Right ventricle myocardium inferior (tissue), 1 donor: ENCODE results near the gene FMNL2. TPM values are rescaled to one million over a fixed set of nuclear protein-coding genes. Genes with fewer than 3 reads are reported as not detected.
"Not testable (repeated sequence)": the region's sequence is repeated elsewhere in the genome, so short reads cannot be mapped to it uniquely, and the experiment has no call there.

Experiments used
- ATAC-seq: fragments of 200-7000 bp; cut with Tn5 transposase; one replicate; pipeline ENCODE4 v1.9.1; 2020; ENCODE audit warnings: mild to moderate bottlenecking, moderate library complexity
- DNase-seq: peaks from one replicate; pipeline ENCODE4 v3.0.0; 2021; ENCODE audit errors: missing footprints
- intact Hi-C: fragments of 100-400 bp; cut with DNase I; formaldehyde crosslinking; loops from one replicate; pipeline ENCODE4 v1.11.0; 2022
- total RNA-seq: library from RNA; stranded (reverse); fragmentation: NEBNext Ultra II Directional; extraction: Animal tissue kit (Norgen Biotek cat#: 25700); gene quantifications from one replicate; pipeline ENCODE4 v1.2.1, GENCODE V29; 2021
- donor health status: DM: no; HTN: yes; CAD: no; lungs with severe emphysema.

The FMNL2 gene
- total RNA-seq, 1 donor from 2014 or later: 7.2 TPM

DNA sequence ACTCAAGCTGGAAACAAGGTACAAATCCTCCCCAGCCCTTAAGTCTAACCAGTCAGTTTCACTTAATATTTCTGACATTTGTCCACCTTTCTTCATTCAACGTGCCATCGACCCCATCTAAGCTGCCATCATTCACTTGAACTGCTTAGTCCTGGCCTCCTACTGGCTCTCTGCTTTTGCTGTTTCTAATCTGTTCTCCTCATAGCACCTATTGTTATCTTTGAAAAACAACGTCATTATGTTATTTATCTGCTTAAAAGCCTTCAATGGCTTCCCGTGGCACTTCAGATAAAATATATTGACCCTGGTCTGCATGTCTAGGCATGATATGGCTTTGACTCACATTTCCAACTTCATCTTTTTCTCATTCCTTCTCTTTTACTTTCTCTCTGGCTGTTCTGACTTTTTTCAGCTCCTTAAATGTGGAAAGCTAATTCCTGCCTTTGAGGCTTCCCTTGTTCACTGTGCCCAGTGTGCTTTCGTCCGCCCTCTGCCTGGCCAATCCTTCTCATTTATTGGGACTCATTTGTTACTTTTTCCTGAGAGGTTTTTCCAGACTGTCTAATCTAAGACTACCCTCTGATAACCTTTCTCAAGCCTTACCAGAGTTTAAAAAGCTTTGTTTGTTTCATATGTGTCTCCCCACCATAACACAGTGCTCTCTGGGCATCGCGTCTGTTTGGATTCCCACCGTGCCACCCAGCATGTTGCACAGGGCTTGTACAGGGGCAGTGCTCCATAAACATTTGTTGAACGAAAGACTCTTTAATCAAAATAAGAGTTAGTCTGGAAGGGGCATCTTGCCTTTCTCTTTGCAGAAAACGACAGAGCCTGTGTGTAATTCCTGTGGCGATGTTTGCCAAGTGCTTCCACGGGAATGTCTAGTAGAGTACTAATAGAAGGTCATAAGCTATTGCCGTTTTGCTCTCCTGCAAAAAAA lies 183.9 kb downstream of the FMNL2 start:
- DNase-seq: no peak
- intact Hi-C loops: no loop called here
- no peak for ATAC-seq

DNA sequence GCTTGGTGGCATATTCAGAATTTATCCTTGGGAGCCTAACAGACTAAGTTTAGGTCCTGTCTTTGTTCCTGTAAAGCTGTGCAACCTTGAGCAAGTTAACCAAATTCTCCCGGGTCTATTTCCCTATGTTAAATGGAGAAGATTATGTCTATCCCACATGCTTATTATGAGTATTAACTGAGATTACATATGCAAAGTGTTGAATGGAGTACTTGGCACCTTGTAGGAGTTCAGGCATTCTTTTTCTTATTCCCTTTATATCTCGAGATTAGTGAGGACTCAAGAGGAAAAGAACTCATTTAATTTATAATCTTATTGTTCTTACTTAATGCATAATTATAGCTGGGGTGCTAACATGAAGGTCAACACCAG lies 184.6 kb downstream of the FMNL2 start:
- no peak for ATAC-seq
- intact Hi-C loops: no loop called here
- no peak for DNase-seq

DNA sequence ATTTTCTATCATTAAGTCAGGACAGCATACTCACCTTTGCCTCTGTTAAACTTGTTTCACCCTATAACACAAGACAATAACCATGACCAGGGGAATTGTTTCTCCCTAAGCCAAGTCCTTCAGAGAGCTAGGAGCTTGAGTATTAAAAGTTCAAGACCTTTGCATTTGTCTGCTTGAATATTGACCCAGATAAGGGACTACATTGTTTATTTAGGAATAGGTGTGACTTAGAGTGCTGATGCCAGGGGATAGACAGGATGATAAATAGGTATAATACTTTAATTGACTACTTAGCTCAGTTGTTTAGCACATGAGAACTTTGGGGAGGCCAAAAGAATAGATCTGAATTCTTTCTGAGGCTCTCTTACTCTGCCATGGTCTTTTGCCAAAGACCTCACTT lies 185.8 kb downstream of the FMNL2 start:
- DNase-seq (no peak), ATAC-seq (no peak)
- intact Hi-C loops: no loop called here

DNA sequence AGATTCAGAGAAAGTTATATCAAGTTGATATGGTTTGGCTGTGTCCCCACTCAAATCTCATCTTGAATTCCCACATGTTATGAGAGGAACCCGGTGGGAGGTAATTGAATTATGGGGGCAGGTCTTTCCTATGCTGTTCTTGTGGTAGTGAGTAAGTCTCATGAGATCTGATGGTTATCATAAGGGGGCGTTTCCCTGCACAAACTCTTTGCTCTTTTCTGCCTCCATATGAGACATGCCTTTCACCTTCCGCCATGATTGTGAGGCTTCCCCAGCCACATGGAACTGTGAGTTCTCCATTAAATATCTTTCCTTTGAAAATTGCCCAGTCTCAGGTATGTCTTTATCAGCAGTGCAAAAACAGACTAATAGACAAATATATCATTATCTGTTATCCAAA lies 187.5 kb downstream of the FMNL2 start:
- ATAC-seq, intact Hi-C loops, DNase-seq: not testable (repeated sequence)

DNA sequence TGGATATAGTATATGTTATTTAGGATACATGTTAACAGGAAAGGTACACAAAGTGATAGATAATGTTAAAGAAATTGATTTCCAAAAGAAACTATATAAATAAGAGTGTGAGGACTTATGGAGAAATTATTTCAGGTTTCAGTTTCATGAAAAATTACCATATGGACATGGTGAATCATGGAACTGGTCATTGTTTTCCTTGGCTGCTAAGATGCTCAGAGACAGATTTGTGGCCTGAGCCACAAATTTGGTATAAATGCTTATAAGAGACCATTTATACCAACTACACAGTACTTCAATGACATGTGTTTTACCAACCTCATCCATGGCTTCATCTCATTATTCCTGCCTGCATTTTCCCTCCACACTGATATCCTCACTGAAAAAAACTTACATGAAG lies 188.1 kb downstream of the FMNL2 start:
- ATAC-seq (no peak), DNase-seq (no peak)
- intact Hi-C loops: no loop called here

DNA sequence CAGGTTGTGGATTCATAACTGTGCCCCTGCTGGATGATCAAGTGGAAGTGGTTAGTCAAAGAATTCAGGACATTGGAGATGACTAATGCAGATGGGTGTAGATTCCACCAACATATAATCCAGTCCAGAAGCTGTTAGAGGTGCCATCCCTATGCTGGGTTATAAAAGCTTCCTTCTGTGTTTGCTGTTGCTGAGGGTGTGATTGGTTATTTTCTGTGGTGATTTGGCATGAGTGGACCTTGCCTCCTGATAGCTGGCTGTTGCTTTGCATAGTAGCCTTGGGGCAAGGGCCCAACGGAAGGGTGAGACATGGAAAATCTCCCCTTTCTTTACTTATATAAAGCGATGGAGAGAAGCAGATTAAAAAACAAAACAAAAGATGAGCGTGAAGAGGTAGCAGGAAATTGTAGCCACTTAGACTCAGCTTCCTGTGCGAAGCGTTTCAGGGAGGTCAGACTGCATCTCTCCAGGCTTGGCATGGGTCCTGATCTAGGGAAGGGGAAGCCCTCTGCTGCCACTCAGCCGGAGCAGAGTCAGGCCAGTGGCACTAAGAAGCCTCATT lies 190.4 kb downstream of the FMNL2 start:
- ATAC-seq (peak; percentile 76), DNase-seq (no peak)
- intact Hi-C loops: no loop called here

DNA sequence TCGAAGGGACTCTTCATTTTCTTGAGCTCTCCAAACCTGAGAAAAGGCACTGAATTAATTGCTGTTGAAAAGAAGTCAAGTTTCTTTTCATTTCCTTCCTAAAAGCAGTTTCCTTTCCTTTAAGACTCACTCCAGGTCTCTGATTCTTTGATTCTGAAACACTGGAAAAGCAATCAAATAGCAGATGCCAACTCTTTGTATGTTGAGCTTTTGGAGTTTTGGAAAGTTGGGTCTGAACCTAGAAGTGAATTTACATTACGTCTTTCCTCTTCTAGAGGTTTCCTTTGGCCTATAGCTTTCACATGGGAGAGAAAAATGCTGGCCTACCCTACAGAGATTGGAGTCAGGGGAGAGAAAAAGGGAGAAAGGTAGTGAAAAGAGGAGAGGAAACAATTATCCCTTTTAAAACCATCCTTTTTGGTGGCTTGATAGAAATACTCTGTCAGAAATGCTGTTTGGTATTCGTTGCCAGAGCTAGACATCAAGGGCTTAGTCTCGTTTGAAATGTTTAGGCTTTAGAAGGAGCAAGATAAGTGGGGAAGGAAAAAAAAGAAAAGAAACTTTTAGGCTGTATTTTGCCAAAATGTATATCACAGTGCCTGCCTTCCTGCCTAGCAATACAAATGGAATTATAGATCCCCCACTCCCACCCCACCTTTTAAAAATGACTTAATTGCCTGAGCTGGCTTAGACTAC lies 194.6 kb downstream of the FMNL2 start:
- intact Hi-C loops: no loop called here
- no peak for ATAC-seq
- DNase-seq: no peak

DNA sequence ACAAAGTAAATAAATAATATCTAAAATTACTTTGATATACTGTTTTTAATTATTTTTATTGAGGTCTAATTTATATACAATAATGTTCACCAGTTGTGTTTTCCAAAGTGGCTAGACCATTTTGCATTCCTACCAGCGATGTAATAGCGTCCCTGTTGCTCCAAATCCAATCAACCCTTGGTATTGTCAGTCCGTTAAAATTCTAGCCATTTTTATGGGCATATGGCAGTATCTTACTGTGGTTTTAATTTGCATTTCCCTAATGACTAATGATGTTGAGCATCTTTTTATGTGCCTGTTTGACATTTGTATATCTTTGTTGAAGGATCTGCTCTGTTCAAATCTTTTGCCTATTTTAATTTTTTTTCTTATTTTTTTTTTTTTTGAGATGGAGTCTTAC lies 197.3 kb downstream of the FMNL2 start:
- intact Hi-C loops: no loop called here
- DNase-seq: no peak
- no peak for ATAC-seq

DNA sequence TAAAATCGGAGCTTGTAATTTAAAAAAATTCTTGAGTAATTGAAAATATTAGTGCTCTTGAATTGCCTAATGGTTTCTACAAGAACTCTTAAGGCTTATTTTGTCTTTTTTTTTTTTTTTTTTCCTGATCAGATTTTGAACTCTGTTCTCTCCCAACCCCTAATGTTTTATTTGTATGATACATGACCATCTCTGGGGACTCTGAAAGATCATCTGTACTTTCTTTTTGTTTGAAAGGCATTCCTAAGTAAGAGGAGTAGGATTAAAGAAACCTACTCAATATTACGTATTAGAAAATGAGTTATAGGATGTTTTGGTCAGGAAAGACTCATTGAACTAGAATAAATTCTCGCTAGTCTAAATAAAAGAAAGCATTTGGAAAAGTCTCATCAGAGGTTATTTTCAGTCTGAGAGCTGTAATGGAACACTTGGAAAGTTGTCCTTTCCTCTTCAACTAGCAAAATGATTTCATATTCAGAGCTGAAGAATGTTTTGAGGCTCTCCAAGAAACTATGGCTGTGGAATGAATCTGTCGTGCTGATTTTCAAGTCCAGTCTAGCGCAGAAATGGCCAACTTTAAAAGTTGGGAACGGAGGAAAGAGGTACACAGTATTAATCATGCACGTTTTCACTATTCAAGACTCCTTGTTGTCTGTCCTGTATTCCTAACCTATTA lies 199.6 kb downstream of the FMNL2 start:
- ATAC-seq (no peak), DNase-seq (no peak)
- intact Hi-C loops: no loop called here

DNA sequence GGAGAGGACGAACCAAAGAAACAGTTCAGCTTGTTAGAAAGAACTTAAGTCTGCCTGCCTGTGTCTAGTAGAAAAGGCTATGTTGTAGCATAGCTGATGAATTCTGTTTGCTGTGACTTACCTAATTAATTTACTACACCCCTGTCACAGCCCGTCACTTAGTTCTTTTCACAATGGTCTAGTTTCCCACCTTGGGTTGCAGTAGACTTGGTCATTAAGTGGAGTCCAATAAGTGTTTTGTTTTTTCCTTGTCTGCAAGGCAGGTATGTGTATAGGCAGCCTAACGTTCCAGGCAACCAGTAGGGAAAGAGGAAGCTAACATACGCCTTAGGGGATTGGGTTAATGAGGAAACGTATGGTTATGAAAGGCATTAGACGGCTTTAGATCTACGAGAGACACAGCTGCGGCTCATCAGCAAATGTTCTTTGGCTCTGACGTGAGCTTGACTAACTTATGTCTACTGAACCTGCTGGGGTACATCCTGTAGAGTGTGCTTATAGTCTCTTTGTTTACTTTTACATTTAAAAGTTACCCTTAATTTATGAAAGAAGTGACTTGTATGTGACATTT lies 202.2 kb downstream of the FMNL2 start:
- ATAC-seq: no peak
- intact Hi-C loops: no loop called here
- DNase-seq: no peak

DNA sequence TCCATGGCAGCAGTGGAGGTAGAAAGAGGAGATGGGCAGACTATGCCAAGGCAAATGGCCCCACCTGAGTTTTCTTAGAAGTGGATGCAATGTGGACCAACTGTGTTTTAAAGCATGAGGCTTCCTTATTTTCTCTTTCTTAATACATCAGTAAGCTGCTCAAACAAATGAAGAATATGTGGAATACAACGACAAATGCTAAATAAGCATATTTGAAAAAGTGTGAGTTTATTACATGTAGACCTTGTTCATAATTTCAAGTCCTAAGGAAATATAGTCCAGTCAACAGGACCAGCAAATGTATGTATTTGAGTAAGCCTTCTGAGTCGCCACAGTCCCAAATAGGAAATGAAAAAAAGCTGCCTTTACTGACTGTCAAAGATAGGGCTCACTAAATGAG lies 204.4 kb downstream of the FMNL2 start:
- ATAC-seq: no peak
- intact Hi-C loops: no loop called here
- no peak for DNase-seq

DNA sequence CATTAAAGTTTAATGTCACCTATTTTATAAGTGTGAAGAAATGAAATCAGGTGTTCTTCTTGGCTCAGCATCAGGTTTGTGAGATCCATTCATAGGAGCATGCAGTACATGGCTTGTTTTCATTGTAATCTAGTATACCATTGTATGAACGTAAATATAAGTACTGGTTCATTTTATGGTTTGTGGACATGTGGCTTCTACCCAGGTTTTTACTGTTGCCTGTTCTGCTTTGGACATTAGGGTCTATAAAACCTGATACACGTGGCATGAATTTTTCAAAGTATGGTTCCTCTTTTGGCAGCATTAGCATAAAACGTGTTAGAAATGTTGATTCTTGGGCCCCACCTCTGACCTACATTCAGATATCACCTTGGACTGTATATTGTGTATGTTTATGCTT lies 206.7 kb downstream of the FMNL2 start:
- DNase-seq (no peak), ATAC-seq (no peak)
- intact Hi-C loops: no loop called here

DNA sequence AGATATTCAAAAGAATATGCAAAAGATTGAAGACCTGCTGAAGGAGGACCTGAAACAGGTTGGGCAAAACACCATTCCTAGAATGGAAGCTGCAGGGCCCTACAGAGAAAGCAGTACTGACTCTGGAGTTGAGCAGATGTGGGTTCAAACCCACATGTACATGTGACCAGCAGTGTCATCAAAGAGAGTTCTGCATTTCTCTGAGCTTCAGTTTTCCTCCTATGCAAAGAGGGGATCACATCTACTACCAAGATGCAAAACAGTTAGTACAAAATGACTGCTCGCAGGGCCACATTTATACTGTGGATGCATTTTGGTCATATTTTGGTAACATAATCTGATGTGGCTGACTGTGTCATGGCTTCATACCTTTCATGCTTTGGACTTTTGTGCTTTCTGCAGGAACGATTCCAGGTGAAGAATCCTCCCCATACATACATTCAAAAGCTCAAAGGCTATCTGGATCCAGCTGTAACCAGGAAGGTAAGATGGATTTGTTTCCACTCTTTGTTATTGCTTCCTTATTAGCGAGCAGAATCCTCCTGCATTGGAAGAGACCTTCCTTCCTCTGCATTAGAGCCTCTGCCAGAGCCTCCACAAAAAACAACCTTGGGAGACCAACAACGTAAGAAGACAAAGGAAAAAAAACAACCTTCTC lies 207.5 kb downstream of the FMNL2 start:
- no peak for ATAC-seq
- no peak for DNase-seq
- intact Hi-C loops: no loop called here

DNA sequence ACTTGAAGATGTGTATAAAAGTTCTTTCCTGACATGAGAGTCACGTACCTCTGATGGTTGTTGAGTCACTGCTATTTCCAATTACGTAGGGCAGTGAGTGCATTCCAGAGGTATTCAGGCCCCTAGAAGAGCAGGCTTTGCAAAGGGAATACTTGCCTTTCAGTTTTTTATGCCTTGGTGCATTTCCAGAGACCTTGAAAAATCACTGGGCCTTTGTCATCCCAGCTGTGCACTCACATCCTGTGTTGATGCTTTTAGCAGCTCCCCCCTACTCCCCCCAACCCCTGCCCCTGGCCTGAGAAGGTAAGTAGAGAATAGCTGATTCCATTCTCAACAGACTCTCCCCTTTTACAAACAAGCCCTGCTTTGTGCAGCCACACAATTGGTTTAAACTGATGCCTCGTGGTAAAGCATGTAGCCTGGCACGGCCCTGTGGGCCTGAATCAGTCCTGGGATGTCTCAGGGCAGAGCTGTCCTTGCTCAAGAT lies 208.1 kb downstream of the FMNL2 start:
- ATAC-seq (peak; percentile 26), DNase-seq (no peak)
- intact Hi-C loops: no loop called here

DNA sequence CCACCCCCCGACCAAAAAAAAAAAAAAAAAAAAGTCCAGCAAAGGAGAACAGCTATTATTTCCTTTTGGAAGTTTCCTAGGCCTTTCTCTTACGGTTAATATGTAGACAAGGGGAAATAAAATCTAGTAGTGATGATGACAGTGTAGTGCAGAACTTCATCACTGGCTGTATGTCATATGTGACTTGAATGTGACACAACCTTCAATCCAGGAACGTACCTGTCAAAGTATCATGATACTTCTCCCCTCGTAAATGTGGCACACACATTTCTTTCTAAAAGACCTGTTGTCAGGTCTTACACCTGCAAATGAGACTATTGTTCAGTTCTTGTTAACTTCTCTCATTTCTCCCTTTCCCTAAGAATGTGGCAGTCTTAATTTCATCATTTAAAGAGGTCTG lies 208.7 kb downstream of the FMNL2 start:
- DNase-seq: no peak
- intact Hi-C loops: no loop called here
- no peak for ATAC-seq

DNA sequence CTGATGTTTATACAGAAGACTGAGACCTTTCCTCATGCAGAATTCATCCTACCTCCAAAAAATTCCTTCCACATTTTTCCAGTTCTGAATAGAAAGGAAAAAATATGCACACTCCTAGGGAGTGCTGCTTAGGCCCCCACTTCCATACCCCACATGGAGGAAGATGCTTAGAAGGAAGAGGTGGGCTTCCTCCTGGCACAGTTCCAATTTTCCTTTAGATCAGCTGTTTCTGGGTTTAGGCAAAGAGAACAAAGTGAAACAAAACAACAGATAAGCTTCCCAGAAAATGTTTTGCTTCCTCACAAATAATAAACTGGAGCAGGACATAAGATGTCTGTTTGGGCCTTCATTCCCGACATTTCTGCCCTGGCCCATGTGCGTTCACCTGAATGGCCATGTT lies 209.7 kb downstream of the FMNL2 start:
- ATAC-seq: no peak
- DNase-seq: no peak
- intact Hi-C loops: no loop called here

DNA sequence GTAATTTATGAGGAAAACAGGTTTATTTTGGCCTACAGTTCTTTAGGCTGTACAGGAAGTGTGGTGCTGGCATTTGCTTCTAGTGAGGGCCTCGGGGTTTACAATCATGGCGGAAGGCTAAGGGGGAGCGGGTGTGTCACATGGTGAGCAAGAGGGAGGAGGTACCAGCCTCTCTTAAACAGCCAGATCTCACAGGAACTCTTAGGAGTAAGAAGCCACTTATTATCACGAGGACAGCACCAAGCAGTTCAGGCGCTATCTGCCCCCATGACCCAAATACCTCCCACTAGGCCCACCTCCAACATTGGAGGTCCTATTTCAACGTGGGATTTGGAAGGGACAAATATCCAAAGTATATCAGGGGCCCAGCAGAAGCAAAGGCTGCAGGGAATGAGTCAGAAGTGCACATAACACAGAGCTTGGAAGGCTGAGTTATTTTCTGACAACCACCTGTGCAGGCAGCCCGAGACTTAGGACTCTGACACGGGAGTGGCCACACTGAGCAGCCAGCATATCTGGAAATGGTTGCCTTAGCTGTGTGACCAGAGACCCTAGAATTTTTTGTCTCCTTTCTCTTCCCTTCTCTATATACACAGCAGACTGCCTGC lies 211.4 kb downstream of the FMNL2 start:
- DNase-seq: no peak
- ATAC-seq: no peak
- intact Hi-C loops: no loop called here
